GM12878 (cell line): ENCODE measurements around the gene USP21. TPM values are rescaled to one million over a fixed set of nuclear protein-coding genes. Genes with fewer than 3 reads are reported as not detected.

Experiments
- ATAC-seq: fragments of 200-7000 bp; cut with Tn5 transposase; 3 replicates; pipeline ENCODE4 v1.9.1; 2020; ENCODE audit warnings: mild to moderate bottlenecking, moderate library complexity
- BruUV-seq: library from RNA; stranded (reverse); fragments of 400-500 nt; replicated peaks from 2 replicates; lab custom pipeline; 2021; lab: Mats Ljungman, UMichigan
- CTCF ChIA-PET: fragments of 300-600 bp; sonication (Branson Sonifier 250); formaldehyde crosslinking; extraction: SDS; loops from one replicate; lab custom pipeline; 2021; ENCODE audit warnings: inconsistent platforms; lab: Yijun Ruan, JAX
- POLR2A ChIA-PET: fragments of 350-600 bp; formaldehyde crosslinking; extraction: SDS; loops from one replicate; lab custom pipeline; 2021; ENCODE audit warnings: inconsistent platforms; lab: Charles Lee
- RAD21 ChIA-PET: fragments of 300-600 bp; sonication (Branson Sonifier 250); formaldehyde crosslinking; loops from one replicate; lab custom pipeline; 2023; ENCODE audit warnings: antibody characterized with exemption; ENCODE audit not compliant: unreplicated experiment; lab: Charles Lee
- SMC1A ChIA-PET: fragments of 300-600 bp; sonication (Branson Sonifier 250); formaldehyde crosslinking; loops from one replicate; lab custom pipeline; 2023; ENCODE audit not compliant: unreplicated experiment, uncharacterized antibody; lab: Charles Lee
- DNase-seq: peaks from one replicate; pipeline ENCODE4 v3.0.0-alpha.2; 2011; ENCODE audit warnings: low read depth, low spot score
- FAIRE-seq: peaks from 3 replicates; lab custom pipeline; 2011; peaks lifted over from hg19 to GRCh38; lab: Jason Lieb, UNC
- H2AFZ ChIP-seq: 2 replicates; pipeline ENCODE4 v1.6.0; 2011; ENCODE audit warnings: low read depth, low read length, control low read depth; ENCODE audit not compliant: control insufficient read depth
- H3K27ac ChIP-seq: 2 replicates; pipeline ENCODE4 v1.5.1; 2011; ENCODE audit warnings: control low read depth; ENCODE audit not compliant: control insufficient read depth, insufficient read depth
- H3K27me3 ChIP-seq, 2 experiments: replicated peaks in 1 of 2; 2 replicates each; pipeline versions ENCODE4 v1.6.0 to v1.6.1; 2011; ENCODE audit warnings: low read length in 1 of 2; ENCODE audit not compliant: control insufficient read depth in 2 of 2, insufficient read depth in 2 of 2
- H3K36me3 ChIP-seq, 2 experiments: 2 replicates each; pipeline ENCODE4 v1.5.1; 2011; ENCODE audit warnings: low read length in 1 of 2; ENCODE audit not compliant: control insufficient read depth in 2 of 2, insufficient read depth in 2 of 2
- H3K4me1 ChIP-seq: 2 replicates; pipeline ENCODE4 v1.6.1; 2011; ENCODE audit warnings: mild to moderate bottlenecking, low read length, moderate library complexity, mixed read lengths; ENCODE audit not compliant: control insufficient read depth, insufficient read depth
- H3K4me2 ChIP-seq: 2 replicates; pipeline ENCODE4 v1.6.0; 2011; ENCODE audit warnings: control low read depth; ENCODE audit not compliant: control insufficient read depth, insufficient read depth
- H3K4me3 ChIP-seq: fragments of 200-600 bp; sonication (generic); 2 replicates; pipeline ENCODE4 v1.5.1; 2016
- H3K79me2 ChIP-seq: 2 replicates; pipeline ENCODE4 v1.6.0; 2011; ENCODE audit warnings: low read length; ENCODE audit not compliant: control insufficient read depth, insufficient read depth
- H3K9ac ChIP-seq: 2 replicates; pipeline ENCODE4 v1.8.0; 2011; ENCODE audit warnings: low read length, control low read depth, mixed read lengths; ENCODE audit not compliant: control insufficient read depth, insufficient read depth
- H3K9me3 ChIP-seq: replicated peaks from 3 replicates; pipeline ENCODE4 v1.5.1; 2011; ENCODE audit warnings: mild to moderate bottlenecking, low read length; ENCODE audit not compliant: control insufficient read depth, insufficient read depth
- H4K20me1 ChIP-seq: 2 replicates; pipeline ENCODE4 v1.6.0; 2011; ENCODE audit not compliant: control insufficient read depth, insufficient read depth
- CHD4 ChIP-seq: fragments of 200-600 bp; sonication (generic); IDR thresholded peaks from 2 replicates; pipeline ENCODE4 v1.6.1; 2016; ENCODE audit warnings: mild to moderate bottlenecking
- HDAC6 ChIP-seq: fragments of 200-600 bp; sonication (generic); IDR thresholded peaks from one replicate; pipeline ENCODE4 v1.8.0; 2017; ENCODE audit warnings: antibody characterized with exemption; ENCODE audit not compliant: unreplicated experiment
- MEF2B ChIP-seq: fragments of 450-650 bp; IDR thresholded peaks from 2 replicates; pipeline ENCODE4 v1.6.1; 2018; ENCODE audit warnings: mild to moderate bottlenecking, moderate library complexity; ENCODE audit not compliant: partially characterized antibody, poor library complexity, severe bottlenecking
- SIX5 ChIP-seq: IDR thresholded peaks from 2 replicates; pipeline ENCODE4 v1.6.1; 2011; ENCODE audit warnings: mild to moderate bottlenecking, low read depth, low read length, moderate library complexity; ENCODE audit not compliant: severe bottlenecking
- ZBTB11 ChIP-seq: fragments of 450-650 bp; formaldehyde crosslinking; IDR thresholded peaks from 2 replicates; pipeline ENCODE4 v1.5.0; 2022; ENCODE audit warnings: mild to moderate bottlenecking, missing genetic modification characterization
- ZNF24 ChIP-seq: fragments of 450-650 bp; IDR thresholded peaks from 2 replicates; pipeline ENCODE4 v1.6.1; 2017; ENCODE audit warnings: antibody characterized with exemption, mild to moderate bottlenecking
- ZNF384 ChIP-seq: IDR thresholded peaks from 2 replicates; pipeline ENCODE4 v1.6.1; 2012; ENCODE audit warnings: low read depth, mild to moderate bottlenecking, low read length, improper control_type of control experiment, borderline replicate concordance
- ZNF592 ChIP-seq: fragments of 450-650 bp; IDR thresholded peaks from 2 replicates; pipeline ENCODE4 v1.6.1; 2017; ENCODE audit warnings: mild to moderate bottlenecking, moderate library complexity
- WGBS: methylation state at CpG from one replicate; pipeline ENCODE4 v1.1.6; 2016; ENCODE audit warnings: low lambda C conversion rate; ENCODE audit not compliant: insufficient replicate concordance, insufficient coverage; ENCODE audit errors: missing lambda C conversion rate; 5-methylcytosine and 5-hydroxymethylcytosine counted together
- in situ Hi-C: fragments of 300-500 bp; cut with MboI; formaldehyde crosslinking; loops from 9 replicates; pipeline ENCODE4 v1.14.3; 2018; ENCODE audit warnings: mixed read lengths
- intact Hi-C: fragments of 100-400 bp; cut with micrococcal nuclease; formaldehyde crosslinking; loops from one replicate; pipeline ENCODE4 v1.14.2; 2022; ENCODE audit not compliant: unreplicated experiment
- polyA plus RNA-seq, 11 experiments: library from polyadenylated mRNA; depleted of rRNA in 4 of 11; unstranded in 6 of 11; stranded (reverse) in 5 of 11; fragments of >200 nt; fragmentation: Nextera tagmentation in 4 of 11; fragmentation: Illumina TruSeq in 1 of 11; extraction: Ambion mirVana in 4 of 11; extraction: Trizol in 1 of 11; gene quantifications; 1 replicate in 1 of 11; 2 replicates in 10 of 11; pipeline versions ENCODE4 v1.2.1 to v1.2.3, GENCODE V29; 2011 to 2016; ENCODE audit warnings: inconsistent platforms in 2 of 11, missing spikeins in 2 of 11, low read depth in 1 of 11
- total RNA-seq, 4 experiments: library from RNA; depleted of rRNA in 3 of 4; stranded (reverse); fragments of >200 nt in 3 of 4; fragmentation: Illumina TruSeq in 1 of 4; extraction: Trizol in 1 of 4; gene quantifications; 2 replicates each; pipeline versions ENCODE4 v1.2.1 to v1.2.3, GENCODE V29; 2013 to 2021

The USP21 gene
- total and polyA plus RNA-seq, 10 of the 15 experiments (the other 5 are each of a cell fraction or from before 2014, with no cell fraction given), result 3.2 to 28.6 (median 16.6) TPM

DNA sequence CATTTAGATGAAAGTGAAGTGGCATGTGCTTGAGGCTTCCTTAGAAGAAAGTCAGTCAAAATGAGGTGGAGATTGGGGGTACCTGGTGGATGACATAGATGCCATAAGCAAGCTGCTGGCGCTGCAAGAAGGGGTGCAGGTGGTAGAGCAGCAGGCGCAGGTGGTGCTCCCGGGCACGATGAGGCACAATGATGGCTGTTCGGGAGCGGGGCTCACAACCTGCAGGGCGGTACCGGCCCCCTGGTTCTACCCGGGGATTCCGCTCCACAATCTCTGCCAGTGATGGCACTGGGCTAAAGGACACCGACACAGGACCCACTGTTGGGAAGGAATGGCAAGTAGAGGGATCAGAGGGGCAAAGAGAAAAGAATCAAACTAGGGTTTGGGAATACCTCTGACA is 15.6 kb downstream of the USP21 start:
- intact Hi-C loops, result no loop called here
- Histone ChIP-seq H2AFZ (no peak overlapping the region), H4K20me1 (no peaks in the 10 kb centered on the region), H3K36me3 (peaks cover 17 to 30% of the 10 kb centered on the region in 2 experiments), H3K79me2 (peaks cover 23% of the 10 kb centered on the region), H3K4me1 (peaks cover 19% of the 10 kb centered on the region), H3K9ac (no peak overlapping the region; the same call in 1 of the 2 replicates), H3K27ac (peak overlapping the region; percentile 87; the same call in 1 of the 2 replicates), H3K27me3 (no peaks in the 10 kb centered on the region), H3K9me3 (no peaks in the 10 kb centered on the region), H3K4me2 (peak overlapping the region; percentile 87), H3K4me3 (no peak overlapping the region)
- ATAC-seq (no peak), DNase-seq (no peak), FAIRE-seq (no peak)
- 95% methylated on average over 11 of the region's 11 CpGs for WGBS
- in situ Hi-C loops, result no loop called here
- no TSS peak for BruUV-seq
- ChIA-PET RAD21 (no interaction called here), POLR2A (interaction anchor here (1.2 kb wide), 1 partner anchor 11 kb away, joined by 3 read pairs; no protein-coding TSS in a partner anchor), CTCF (interaction anchor here (3.7 kb wide), 1 partner anchor 9 kb away, joined by 44 read pairs; the partner anchor contains the start of gene PPOX), SMC1A (interaction anchor here (1.1 kb wide), 1 partner anchor 13 kb away, joined by 3 read pairs; no protein-coding TSS in a partner anchor)
- TF ChIP-seq CHD4 (no peak), ZBTB11 (no peak), MEF2B (no peak), ZNF384 (no peak), SIX5 (no peak), ZNF24 (no peak), ZNF592 (no peak), HDAC6 (no peak)
